Epithelial cell of alveolus of lung (primary cell): ENCODE data around the gene OR3A3. TPM values are rescaled to one million over a fixed set of nuclear protein-coding genes. Genes with fewer than 3 reads are reported as not detected.

ENCODE experiments used
- total RNA-seq: library from RNA; depleted of rRNA; stranded (reverse); fragments of >200 nt; gene quantifications from 2 replicates; pipeline ENCODE4 v1.2.1, GENCODE V29; 2015

OR3A3 gene
- total RNA-seq: not detected in 2 replicates

GRCh38 chr17:3411070-3411469, at the start of gene OR3A3:
Gene OR3A3, plus strand, starts transcription at chr17:3411370.

GRCh38 chr17:3385869-3386816, 25.0 kb upstream of the OR3A3 start, which contains the start of gene OR3A2:
Gene OR3A2, minus strand, starts transcription at chr17:3386308.

GRCh38 chr17:3398310-3398709, 12.9 kb upstream of the OR3A3 start, which contains the start of gene OR1E1:
Gene OR1E1, minus strand, starts transcription at chr17:3398410. Its CDS starts 0 bp downstream, at chr17:3398410.

GRCh38 chr17:3433741-3434140, 22.6 kb downstream of the OR3A3 start, which contains the start of gene OR1E2:
Gene OR1E2, minus strand, starts transcription at chr17:3433841. Its CDS starts 0 bp downstream, at chr17:3433841.

GRCh38 chr17:3471599-3471998, 60.4 kb downstream of the OR3A3 start, which contains the start of gene SPATA22:
Gene SPATA22, minus strand, starts transcription at chr17:3471819. Its CDS starts 2,494 bp downstream, at chr17:3469325.

Other genes with a start within 250 kb of the OR3A3 start
- gene OR1A2, start 213.9 kb upstream of the OR3A3 start, total RNA-seq: not detected in 2 replicates
- gene OR1A1, start 203.7 kb upstream of the OR3A3 start, total RNA-seq: not detected in 2 replicates
- not detected in 2 replicates for gene OR3A1, start 113.0 kb upstream of the OR3A3 start, total RNA-seq
- gene OR3A2, start 25.1 kb upstream of the OR3A3 start, total RNA-seq: 0.13 TPM in 1 of 2 replicates, not detected in the other
- gene OR1E1, start 13.0 kb upstream of the OR3A3 start, total RNA-seq: not detected in 2 replicates
- not detected in 2 replicates for gene OR1E2, start 22.5 kb downstream of the OR3A3 start, total RNA-seq
- gene SPATA22, start 60.4 kb downstream of the OR3A3 start, total RNA-seq: 0.52 TPM in 1 of 2 replicates, not detected in the other
- gene ASPA, start 64.6 kb downstream of the OR3A3 start, total RNA-seq: 0.13 and 0.48 TPM in 2 replicates
- 0.08 and 0.13 TPM in 2 replicates for gene TRPV3, start 146.4 kb downstream of the OR3A3 start, total RNA-seq
- gene TRPV1, start 198.0 kb downstream of the OR3A3 start, total RNA-seq: 0.26 and 2.2 TPM in 2 replicates
- 15.1 and 16.4 TPM in 2 replicates for gene SHPK, start 224.9 kb downstream of the OR3A3 start, total RNA-seq
- gene CTNS, start 225.4 kb downstream of the OR3A3 start, total RNA-seq: 13.8 and 47.3 TPM in 2 replicates